Heart right ventricle (tissue), 16 donors: ENCODE measurements around the gene TRIM17. TPM values are rescaled to one million over a fixed set of nuclear protein-coding genes. Genes with fewer than 3 reads are reported as not detected.
A peak's percentile ranks its signal among the peaks of the same experiment; 100 is the strongest.

ENCODE experiments used
- ATAC-seq, 8 donors: fragments of 200-7000 bp; cut with Tn5 transposase; one replicate each; pipeline ENCODE4 v1.9.1; 2020; ENCODE audit warnings: mild to moderate bottlenecking in 8 of 8, moderate library complexity in 8 of 8, moderate number of reproducible peaks in 1 of 8
- DNase-seq, 2 donors: peaks; one replicate each; pipeline ENCODE4 v3.0.0-alpha.2; 2020
- H3K27ac ChIP-seq, 10 donors: fragments of 200-600 bp; sonication (generic) in 2 of 10; one replicate each; pipeline versions ENCODE4 v1.5.0 to v1.8.0; 2020 to 2022; ENCODE audit warnings: mild to moderate bottlenecking in 3 of 10
- H3K27me3 ChIP-seq, 7 donors: fragments of 200-600 bp; one replicate each; pipeline ENCODE4 v1.8.0; 2021 to 2022; ENCODE audit warnings: mild to moderate bottlenecking in 2 of 7
- H3K36me3 ChIP-seq, 9 donors: fragments of 200-600 bp; sonication (generic) in 1 of 9; one replicate each; pipeline versions ENCODE4 v1.5.0 to v1.8.0; 2020 to 2022; ENCODE audit warnings: mild to moderate bottlenecking in 2 of 9
- H3K4me1 ChIP-seq, 9 donors: fragments of 200-600 bp; sonication (generic) in 1 of 9; one replicate each; pipeline versions ENCODE4 v1.5.0 to v1.8.0; 2020 to 2022; ENCODE audit warnings: mild to moderate bottlenecking in 4 of 9
- H3K4me3 ChIP-seq, 10 donors: fragments of 200-600 bp; sonication (generic) in 2 of 10; one replicate each; pipeline versions ENCODE4 v1.5.0 to v1.8.0; 2020 to 2022; ENCODE audit warnings: mild to moderate bottlenecking in 7 of 10, moderate library complexity in 2 of 10
- H3K9me3 ChIP-seq, 11 donors: fragments of 200-600 bp in 10 of 11; sonication (generic) in 2 of 11; one replicate each; pipeline versions ENCODE4 v1.5.0 to v1.8.0; 2013 to 2022; ENCODE audit warnings: mild to moderate bottlenecking in 2 of 11, control low read depth in 1 of 11, moderate library complexity in 1 of 11
- CTCF ChIP-seq, 9 donors: fragments of 200-600 bp; sonication (generic) in 2 of 9; IDR thresholded peaks; one replicate each; pipeline versions ENCODE4 v1.5.0 to v1.8.0; 2021 to 2022; ENCODE audit warnings: antibody characterized with exemption in 9 of 9, mild to moderate bottlenecking in 5 of 9, moderate library complexity in 1 of 9
- WGBS, 2 donors: extraction: QIAGEN DNeasy Blood & Tissue Kit; methylation state at CpG; one replicate each; pipeline ENCODE4 v1.1.7; 2013; ENCODE audit warnings: inconsistent platforms in 1 of 2; 5-methylcytosine and 5-hydroxymethylcytosine counted together
- intact Hi-C, 10 donors: fragments of 100-400 bp; cut with DNase I; formaldehyde crosslinking; loops; one replicate each; pipeline versions ENCODE4 v1.11.1 to v1.14.2; 2022
- microRNA-seq, 2 donors: library from miRNA; unstranded; fragments of <30 nt; microRNA quantifications; one replicate each; pipeline ENCODE4 v1.2.0, GENCODE V29; 2021
- polyA plus RNA-seq, 2 donors: library from polyadenylated mRNA; stranded (reverse); fragments of 200-250 nt; gene quantifications; one replicate each; pipeline ENCODE4 v1.2.3, GENCODE V29; 2013
- total RNA-seq, 10 donors: library from RNA; stranded (reverse); fragmentation: NEBNext Ultra II Directional in 3 of 10; extraction: Animal tissue kit (Norgen Biotek cat#: 25700) in 3 of 10; gene quantifications; one replicate each; pipeline versions ENCODE4 v1.2.1 to v1.2.4, GENCODE V29; 2021 to 2023
- donor health status: Arrhythmogenic right ventricular cardiomyopathy.
- donor health status: ischemic (EF 13 %, LVEDD 7.1; RV severe dilation, severe dysfunction).
- donor health status: healthy with polysubstance abuse.
- donor health status: DM: no; HTN: yes; CAD: no.
- donor health status: DM: no; HTN: no; CAD: no.
- donor health status: ischemic (EF 25% LVEDD 6.9; RV normal size, moderate dysfunction).
- donor health status: ischemic (EF 25% LVEDD 5.7; RV mildly dilated, moderate dysfunction).
- donor health status: healthy.
- donor health status: DM: yes; HTN: yes; CAD: no.
- donor health status: Ischemic cardiomyopathy.
- donor health status: ischemic (EF 35%, LVEDD 5.7; RV mildly dilated, moderate dysfunction).
- donor health status: nonischemic (EF 11% LVEDD 7.7; RV severe dilation, severe dysfunction).
- donor health status: DM: yes; HTN: yes; CAD: no.
- donor health status: PGD.
- donor health status: ischemic (EF 29% LVEDD 5.4; RV normal size, mild dysfunction).
- donor health status: nonischemic (EF 23%, LVEDD 6.1; RV moderate dilation, normal function).

Gene TRIM17
- total and polyA plus RNA-seq, 12 donors: 0.14 to 0.44 (median 0.34) TPM; not detected in 3

GRCh38 chr1:228358039-228358763 lies 58.5 kb downstream of the TRIM17 start:
- intact Hi-C loops: no loop called here
- H3K4me1 ChIP-seq: peaks cover 0 to 50% (median under 1%) of the 10 kb centered on the region in 9 donors
- no peak overlapping the region for H3K4me3 ChIP-seq
- peak overlapping the region in 8 of 10 donors; percentile 44 to 88 (median 64) for H3K27ac ChIP-seq
- DNase-seq (peak in 1 of 2 donors; percentile 3), ATAC-seq (peak in 1 of 8 donors; percentile 0)
- no peaks in the 10 kb centered on the region for H3K9me3 ChIP-seq
- no peaks in the 10 kb centered on the region for H3K27me3 ChIP-seq
- 39% methylated on average over 4 of the region's 4 CpGs for WGBS, 2 donors
- H3K36me3 ChIP-seq: peaks cover 0 to 46% (median 0%) of the 10 kb centered on the region in 9 donors
- no peak for TF ChIP-seq CTCF (IDR thresholded peaks at IDR 0.05)

Small RNA genes within 50 kb of the gene (microRNA-seq; reads per million reads assigned to microRNA genes)
- gene MIR4666A (0 reads per million in 2 donors), gene MIR6742 (0 reads per million in 2 donors)

Other genes with a start within 250 kb of the TRIM17 start
- 100 to 1,000 TPM; 285 to 541 (median 407) TPM for gene OBSCN, start 208.8 kb downstream of the TRIM17 start, total RNA-seq
- gene OBSCN, start 208.8 kb downstream of the TRIM17 start, polyA plus RNA-seq: 100 to 1,000 TPM; 176 to 639 TPM
- 10 to 100 TPM in 1 of 10 donors, 1 to 10 TPM in 9; 5.2 to 11.2 (median 6.9) TPM for gene TRIM11, start 10.0 kb downstream of the TRIM17 start, total RNA-seq
- 1 to 10 TPM; 7.1 to 8.8 TPM for gene TRIM11, start 10.0 kb downstream of the TRIM17 start, polyA plus RNA-seq
- 10 to 100 TPM; 79.1 to 99.7 (median 89.9) TPM for gene RNF187, start 70.5 kb upstream of the TRIM17 start, total RNA-seq
- gene RNF187, start 70.5 kb upstream of the TRIM17 start, polyA plus RNA-seq: 10 to 100 TPM; 18.9 to 37.2 TPM